Measurements from ENCODE around the gene PRKN.
"Not testable (repeated sequence)": the region's sequence is repeated elsewhere in the genome, so short reads cannot be mapped to it uniquely, and the experiment has no call there.

Gene PRKN

DNA sequence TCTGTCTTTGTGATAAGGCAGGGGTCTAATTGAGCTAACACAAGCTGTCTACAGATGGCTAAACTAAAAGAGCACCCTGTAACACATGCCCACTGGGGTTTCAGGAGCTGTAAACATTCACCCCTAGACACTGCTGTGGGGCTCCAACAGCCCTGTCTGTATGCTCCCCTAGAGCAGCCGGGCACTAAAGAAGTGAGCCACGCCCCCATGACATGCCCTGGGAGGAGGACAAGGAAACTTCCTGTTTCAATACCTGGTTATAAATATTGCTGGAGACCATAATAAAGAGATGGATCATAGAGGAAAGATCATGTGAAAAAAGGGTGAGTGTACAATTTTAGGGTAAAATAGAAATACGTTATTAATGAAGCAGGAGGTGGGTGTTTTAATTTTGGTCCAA is 786.0 kb downstream of the PRKN start:
- no peak for DNase-seq

GRCh38 chr6:161940519-161940918 is 787.0 kb downstream of the PRKN start:
- DNase-seq = no peak

DNA sequence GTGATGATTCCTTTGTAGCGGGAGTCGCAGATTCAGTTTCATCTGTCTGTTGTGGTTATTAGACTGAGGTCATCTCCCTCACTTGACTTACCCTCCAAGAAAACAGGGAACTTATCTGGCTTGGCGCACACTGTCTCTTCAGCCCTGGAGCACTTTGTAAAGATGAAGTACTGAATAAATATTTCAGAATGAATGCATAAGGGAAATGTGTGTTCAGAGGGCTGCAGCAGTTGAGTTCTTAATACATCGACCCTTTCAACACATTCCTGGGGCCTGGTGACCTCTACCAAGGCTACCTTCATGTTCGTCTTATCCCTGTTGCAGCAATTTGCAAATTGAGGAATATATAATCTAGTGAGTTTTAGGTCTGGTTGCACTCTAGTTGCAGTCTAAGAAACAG is 801.2 kb downstream of the PRKN start:
- DNase-seq = no peak

GRCh38 chr6:161924516-161925116 is 803.0 kb downstream of the PRKN start:
- no peak for DNase-seq

DNA sequence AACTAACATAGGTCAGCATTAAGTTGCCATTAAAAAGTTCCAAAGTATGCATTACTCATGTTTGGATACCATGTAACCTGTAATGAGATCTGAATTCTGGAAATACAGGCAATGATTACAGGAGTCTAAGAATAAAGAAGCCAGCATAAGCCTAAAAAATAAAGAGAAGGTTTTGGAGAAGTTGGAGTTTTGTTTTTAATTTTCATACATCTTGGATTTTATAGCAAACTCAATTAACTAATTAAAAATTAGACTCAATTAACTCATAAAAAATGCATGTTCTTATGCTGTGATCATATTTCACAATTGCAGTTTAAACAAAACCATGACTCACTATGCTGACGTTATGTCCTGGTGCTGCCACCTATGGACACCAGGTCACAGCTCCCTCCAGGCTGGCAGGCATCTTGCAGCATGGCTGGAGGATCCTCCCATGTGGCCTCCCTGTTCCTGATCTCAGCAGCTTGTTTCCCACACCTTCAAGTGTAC is 804.9 kb downstream of the PRKN start:
- DNase-seq = peak; percentile 28 to 41

- DNase-seq = no peak
These were observed 805.8 kb downstream of the PRKN start for GRCh38 chr6:161921602-161922395.

- DNase-seq = no peak
These were observed 807.9 kb downstream of the PRKN start for GRCh38 chr6:161919691-161920090.

DNA sequence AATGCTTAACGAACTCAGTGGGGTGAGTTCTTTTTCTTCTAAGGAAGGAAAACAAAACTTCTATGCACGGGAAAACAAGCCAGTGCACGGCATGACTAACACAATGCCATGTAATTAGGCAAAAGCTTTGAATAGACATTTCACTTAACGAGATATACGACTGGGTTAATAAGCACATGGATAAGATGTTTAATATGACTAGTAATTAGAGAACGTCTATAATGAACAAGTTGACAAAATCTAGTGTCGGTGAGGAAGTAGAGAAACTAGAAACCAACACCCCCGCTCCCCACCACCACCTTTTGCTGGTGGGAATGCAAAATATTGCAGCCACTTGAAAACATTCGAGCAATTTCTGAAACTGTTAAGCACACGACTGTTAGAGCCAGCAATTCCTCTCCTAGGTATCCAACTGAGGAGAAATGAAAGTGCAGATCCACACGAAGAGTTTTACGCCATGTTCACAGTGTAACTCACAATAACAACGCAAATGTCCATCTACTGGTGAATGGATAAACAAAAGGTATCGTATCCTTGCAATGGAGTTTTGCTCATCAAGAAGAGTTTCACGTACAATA is 808.8 kb downstream of the PRKN start:
- DNase-seq = no peak

GRCh38 chr6:161918109-161918531 is 809.4 kb downstream of the PRKN start:
- no peak for DNase-seq

DNA sequence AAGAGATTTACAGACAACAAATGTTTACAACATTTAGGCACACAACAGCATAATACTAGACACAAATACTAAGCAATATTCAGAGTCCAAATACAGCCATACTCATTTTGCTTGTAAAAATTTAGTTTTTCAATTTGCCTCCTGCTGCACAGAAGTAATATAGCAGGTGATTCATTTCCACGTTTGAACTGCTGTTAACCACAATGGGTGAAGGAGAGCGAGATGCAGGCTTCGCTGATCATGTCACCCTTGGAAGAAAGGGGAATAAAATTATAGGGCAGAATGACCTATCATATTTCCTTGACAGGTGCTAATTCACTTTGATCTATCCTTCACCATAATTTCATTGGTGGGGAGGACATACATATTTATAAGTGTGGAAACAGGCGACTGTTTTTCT is 809.9 kb downstream of the PRKN start:
- no peak for DNase-seq

DNA sequence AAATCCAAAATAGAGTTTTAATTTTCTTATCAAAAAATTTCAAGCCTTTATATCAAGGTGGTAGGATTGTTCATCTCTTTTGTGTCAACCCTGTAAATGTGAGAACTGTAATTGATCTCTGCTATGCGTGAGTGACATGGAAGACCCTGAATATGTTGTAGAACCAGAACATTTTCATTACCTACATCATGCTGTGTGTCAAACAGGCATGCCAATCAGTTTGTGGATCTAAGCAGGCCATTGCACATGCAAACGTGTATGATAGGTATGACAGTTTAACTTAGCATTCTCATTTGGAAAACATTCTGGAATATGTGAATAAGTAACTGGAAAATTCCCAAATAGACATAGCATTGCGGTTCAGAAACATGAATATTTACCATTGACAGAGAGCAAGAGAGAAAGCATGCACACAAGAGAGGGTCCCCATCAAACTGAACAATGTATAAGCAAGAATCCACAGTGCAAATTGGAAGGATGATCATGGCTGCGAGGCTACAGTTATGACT is 812.1 kb downstream of the PRKN start:
- DNase-seq = no peak

DNA sequence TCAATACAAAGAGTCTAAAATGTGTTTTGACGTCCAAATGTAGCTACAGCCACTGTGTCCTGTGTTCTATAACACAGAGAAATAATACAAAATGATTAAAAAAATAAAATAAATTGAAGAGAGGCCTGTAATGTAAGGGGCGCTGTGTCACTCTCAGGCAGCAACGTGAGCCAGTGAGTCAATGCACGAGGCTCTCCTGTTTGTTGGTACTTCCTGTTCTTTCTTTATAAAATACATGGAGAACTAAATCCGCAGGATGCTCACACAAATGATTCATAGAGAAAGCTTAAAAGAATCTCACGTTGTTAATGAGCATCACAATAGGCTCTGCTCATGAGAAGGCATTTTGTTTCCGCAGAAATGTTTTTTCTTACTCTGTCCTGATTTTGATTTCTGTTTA is 818.7 kb downstream of the PRKN start:
- DNase-seq = no peak

DNA sequence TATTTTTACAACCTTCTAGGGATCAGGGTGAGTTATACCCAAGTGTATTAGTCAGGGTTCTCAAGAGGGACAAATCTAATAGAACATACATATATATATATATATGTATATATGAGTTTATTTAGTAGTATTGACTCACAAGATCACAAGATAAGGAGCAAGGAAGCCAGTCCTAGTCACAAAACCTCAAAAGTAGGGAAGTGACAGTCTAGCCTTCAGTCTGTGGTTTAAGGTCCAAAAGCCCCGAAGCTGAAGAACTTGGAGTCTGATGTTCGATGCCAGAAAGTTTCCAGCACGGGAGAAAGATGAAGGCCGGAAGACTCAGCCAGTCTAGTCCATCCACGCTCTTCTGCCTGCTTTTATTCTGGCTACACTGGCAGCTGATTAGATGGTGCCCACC is 821.0 kb downstream of the PRKN start:
- no peak for DNase-seq

DNA sequence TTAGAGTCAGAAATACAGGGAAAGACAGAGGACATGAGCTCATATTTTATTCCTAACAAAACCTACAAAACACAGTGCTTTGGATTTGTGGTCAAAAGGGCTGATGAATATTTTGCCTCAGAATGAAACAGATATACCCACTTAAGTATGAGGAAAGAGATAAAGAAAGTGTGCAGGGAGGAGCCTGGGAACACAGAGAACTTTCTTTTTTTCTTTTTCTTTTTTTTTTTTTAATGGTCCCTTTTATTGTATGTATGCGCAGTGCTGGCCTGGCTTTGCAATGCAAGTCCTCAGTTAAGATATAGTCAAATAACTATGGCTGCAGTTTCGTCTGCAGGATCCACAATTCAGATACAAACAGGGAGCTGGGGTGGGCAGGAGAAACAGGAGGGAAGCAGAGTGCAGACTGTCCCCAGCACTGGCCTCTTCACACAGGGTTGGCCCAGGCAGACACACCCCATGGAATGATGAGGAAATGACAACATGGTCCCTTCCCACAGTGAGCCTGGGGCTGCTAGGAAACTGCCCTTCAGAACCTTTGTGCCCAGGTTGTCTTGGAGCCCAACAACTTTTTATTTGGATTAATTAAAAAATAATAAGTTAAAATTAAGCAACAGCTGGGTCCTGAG is 823.9 kb downstream of the PRKN start:
- no peak for DNase-seq

DNA sequence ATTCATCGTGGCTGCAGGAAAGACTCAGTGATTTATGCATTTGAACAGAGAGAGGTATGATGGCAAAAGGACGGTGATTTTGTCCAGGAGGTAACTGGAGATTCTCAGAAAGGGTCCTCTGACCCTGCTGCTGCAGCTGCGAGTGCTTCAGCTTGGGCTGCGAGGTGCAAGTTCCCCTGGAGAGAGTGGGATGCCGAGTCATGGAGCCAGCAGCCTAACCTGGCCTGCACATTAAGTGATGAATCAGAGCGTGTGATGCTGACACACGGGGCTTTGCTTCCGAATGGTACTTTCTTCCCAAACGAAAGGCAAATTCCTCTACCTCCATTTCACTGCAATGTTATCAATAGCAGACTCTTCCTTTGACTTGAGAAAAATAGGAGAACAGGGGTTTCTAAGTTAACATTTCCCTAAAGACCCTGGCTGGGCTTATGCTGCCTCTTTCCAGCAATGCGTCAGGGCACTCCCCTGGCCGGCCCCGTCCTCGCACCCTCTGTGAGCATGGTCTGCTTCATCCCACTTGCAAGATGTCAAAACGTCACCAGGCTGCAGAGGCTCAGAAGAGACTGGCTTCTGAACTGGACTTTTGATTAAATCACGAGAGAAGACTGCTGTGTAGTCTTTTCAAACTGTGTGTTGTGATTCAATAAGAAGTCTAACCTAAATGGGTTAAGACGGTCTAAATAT is 825.7 kb downstream of the PRKN start:
- DNase-seq = no peak

DNA sequence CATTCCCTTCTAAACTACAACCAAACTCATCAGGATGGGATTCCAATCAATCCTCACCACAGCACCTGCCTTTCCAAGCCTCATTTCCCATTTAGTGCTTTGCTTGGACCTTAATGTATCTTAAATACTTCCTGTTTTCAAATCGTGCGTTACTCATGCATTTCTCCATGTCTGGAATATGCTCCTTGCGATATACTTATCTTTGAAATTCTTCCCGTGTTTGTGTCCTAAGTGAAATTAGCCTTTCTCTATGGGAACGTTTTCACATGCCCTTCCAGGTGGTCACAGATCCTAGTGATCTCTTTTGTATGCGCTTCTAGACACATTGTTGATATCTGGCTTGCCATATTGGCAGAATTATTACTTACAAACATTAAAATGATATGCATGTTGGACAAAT is 833.1 kb downstream of the PRKN start:
- no peak for DNase-seq

GRCh38 chr6:161891542-161891941 is 836.0 kb downstream of the PRKN start:
- no peak for DNase-seq

GRCh38 chr6:161890832-161891297 is 836.7 kb downstream of the PRKN start:
- no peak for DNase-seq

DNA sequence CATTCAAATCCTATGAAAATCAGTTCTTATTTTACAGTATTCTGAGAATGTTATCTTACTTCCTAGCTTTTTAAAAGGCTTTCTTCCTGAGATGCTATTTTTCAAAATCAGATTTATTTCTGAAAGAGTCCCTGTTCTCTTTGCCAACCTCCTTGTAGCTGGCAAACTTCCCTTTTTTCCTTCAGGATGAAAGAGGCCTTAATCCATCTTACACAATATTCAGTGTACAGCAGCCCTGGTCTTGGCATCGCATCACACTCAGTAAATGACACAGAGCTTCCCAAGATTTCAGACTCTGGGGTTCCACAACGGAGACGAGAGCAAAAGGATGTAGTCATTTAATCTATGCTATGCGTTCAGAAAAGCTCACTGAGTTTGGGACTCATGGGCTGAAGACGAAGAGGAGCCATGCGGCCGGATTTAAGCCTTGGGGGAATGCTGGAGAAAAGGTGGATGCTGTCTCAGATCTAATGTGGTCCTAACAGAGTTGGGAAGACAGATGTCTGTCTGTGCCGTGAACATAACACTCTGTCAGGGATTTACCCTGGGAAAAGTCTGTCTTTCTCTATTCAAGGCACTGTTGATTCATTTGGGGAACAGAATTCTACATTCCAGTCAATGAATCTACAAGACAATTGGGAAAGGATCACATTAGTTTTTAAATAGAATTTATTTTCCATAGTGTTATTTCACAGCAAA is 837.3 kb downstream of the PRKN start:
- no peak for DNase-seq

GRCh38 chr6:161889324-161889723 is 838.2 kb downstream of the PRKN start:
- no peak for DNase-seq

- DNase-seq = not testable (repeated sequence)
These were observed 841.0 kb downstream of the PRKN start for GRCh38 chr6:161886545-161886944.

- DNase-seq = no peak
These were observed 842.8 kb downstream of the PRKN start for GRCh38 chr6:161884782-161885181.
